Activated naive CD8-positive, alpha-beta T cell treated with anti-CD3 and anti-CD28 coated beads, Interleukin-2, amount 50 U/mL, for 24 hours (primary cell): ENCODE results near the gene MAGOH.
"Not testable (repeated sequence)": the region's sequence is repeated elsewhere in the genome, so short reads cannot be mapped to it uniquely, and the experiment has no call there.

Source experiments
- ATAC-seq: fragments of 150-1000 bp; cut with Tn5 transposase; one replicate; pipeline ENCODE4 v1.10.0; 2021
- DNase-seq: peaks from one replicate; pipeline ENCODE4 v3.0.0; 2021
- H3K27ac Mint-ChIP-seq: one replicate; pipeline ENCODE4 v1.8.0; 2021; ENCODE audit warnings: mild to moderate bottlenecking, mixed read lengths
- H3K27me3 Mint-ChIP-seq: one replicate; pipeline ENCODE4 v1.8.0; 2021; ENCODE audit warnings: mixed read lengths
- H3K36me3 Mint-ChIP-seq: one replicate; pipeline ENCODE4 v1.8.0; 2021; ENCODE audit warnings: low read depth, mixed read lengths
- H3K4me1 Mint-ChIP-seq: one replicate; pipeline ENCODE4 v1.8.0; 2021; ENCODE audit warnings: mixed read lengths
- H3K4me3 Mint-ChIP-seq: one replicate; pipeline ENCODE4 v1.8.0; 2021; ENCODE audit warnings: mild to moderate bottlenecking, moderate library complexity, mixed read lengths
- H3K9me3 Mint-ChIP-seq: one replicate; pipeline ENCODE4 v1.8.0; 2021; ENCODE audit warnings: mixed read lengths

Gene MAGOH

DNA sequence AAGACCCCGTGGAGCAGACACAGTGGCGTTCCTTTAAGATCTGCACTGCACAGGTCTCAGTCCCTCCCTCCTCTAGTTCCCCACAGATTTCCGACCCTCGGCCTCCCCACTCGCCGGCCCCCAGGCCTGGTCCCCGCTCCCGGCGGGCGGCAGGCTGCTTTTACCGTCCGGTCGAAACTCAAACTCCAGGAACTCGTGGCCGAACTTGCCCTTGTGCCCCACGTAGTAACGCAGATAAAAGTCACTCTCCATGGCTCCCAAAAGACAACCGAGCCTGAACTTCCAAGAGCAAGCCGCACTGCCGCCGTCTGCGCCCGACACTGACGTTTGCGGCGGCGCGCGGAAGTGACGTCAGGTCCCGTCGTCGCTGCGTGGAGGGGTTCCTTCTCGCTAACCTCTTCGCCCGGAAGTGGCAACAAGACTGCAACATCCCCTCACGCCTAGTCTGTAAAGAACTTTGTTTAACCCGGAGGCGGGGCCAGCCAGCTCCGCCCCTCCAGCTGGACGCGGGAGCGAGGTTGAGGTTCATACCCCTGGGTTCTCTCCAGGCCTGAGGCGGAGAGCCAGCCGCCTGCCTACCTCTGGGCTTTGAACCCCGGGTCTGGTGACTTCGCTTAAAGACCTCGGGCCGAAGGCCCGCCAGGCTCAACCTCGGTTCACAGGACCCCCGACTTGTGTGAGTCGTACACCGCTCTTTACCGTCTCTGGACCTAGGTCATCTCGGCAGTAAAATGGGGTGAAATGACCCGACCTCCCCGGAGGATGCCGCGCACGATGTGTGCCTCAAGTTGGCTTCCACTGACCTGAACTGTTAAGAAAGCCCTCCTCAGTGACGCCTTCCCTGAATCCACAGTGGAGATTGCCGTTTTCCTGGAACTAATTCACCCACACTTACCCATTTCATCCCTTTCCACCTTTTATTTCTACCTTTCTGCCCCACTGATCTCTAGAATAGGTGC lies at the start of gene MAGOH:
Gene MAGOH, minus strand, starts transcription at position 322 of the 959 bp plus-strand sequence. Its CDS starts 70 bp downstream, at position 252.
- Mint-ChIP-seq H3K4me3 (peak within 1 kb of the TSS; percentile 97), H3K36me3 (peaks cover 27% of the 10 kb centered on the region), H3K4me1 (peaks cover 28% of the 10 kb centered on the region), H3K9me3 (no peaks in the 10 kb centered on the region), H3K27me3 (peaks cover 2% of the 10 kb centered on the region), H3K27ac (peak within 1 kb of the TSS; percentile 94)
- ATAC-seq (peak; percentile 98), DNase-seq (peak; percentile 98)

DNA sequence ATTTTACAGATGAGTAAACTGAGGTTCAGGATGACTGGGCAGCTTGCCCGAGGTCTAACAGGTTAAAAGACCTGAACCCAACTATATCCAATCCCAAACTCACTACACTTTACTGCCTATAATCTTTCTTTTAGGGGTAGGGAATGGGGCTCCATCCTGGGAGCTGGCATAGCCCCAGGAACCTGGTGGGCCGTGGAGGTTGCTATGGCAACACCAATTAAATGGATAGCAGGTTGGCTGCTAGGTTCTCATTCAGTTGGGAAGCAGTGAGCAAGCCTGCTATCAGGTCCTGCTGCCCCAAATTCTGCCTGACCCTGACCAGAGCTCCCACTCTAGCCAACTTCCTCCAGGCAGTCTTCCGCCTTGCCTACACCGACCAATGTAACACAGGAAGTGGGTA lies 48.6 kb upstream of the MAGOH start:
- Mint-ChIP-seq H3K4me1 (peaks cover 5% of the 10 kb centered on the region), H3K36me3 (peaks cover 8% of the 10 kb centered on the region), H3K9me3 (no peaks in the 10 kb centered on the region), H3K4me3 (no peak overlapping the region), H3K27ac (no peak overlapping the region), H3K27me3 (no peaks in the 10 kb centered on the region)
- ATAC-seq (no peak), DNase-seq (no peak)

DNA sequence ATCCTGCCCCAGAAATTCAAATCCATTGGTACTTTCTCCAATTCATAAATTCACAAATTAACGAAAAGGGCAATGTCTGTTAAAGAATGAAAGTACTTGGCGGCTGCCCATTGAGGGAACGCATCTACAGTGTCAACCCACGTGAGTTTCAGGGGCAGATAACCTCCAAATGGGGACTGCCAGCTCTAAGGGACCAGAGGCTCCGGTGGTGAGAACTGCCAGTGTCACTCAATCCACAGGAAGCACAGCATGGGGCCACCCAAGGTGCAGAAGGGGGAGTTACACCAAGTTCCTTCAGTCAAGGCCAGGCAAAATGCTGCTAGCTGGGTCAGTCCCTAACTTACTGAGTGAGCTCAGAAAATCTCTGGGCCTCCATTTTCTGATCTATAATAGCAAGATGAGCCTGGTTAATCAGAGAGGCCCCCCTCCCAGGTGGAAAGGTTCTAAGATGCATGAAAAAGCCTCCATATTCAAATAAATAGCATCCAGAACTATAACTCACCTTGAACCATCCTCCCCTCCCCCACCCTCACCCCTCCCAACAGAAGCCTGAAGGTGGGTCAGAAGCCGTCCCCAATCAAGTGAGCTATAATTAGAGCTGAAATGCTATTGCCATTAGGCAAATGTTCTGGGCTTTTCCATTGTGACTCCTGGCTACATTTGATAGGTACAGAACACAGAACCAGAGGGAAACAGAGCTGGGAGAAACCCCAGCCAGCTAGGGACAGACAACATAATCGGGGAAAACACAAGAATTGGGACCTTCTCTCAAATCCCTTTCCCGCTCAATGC lies 47.8 kb upstream of the MAGOH start:
- Mint-ChIP-seq H3K4me1 (peaks cover 5% of the 10 kb centered on the region), H3K27ac (no peak overlapping the region), H3K9me3 (no peaks in the 10 kb centered on the region)

DNA sequence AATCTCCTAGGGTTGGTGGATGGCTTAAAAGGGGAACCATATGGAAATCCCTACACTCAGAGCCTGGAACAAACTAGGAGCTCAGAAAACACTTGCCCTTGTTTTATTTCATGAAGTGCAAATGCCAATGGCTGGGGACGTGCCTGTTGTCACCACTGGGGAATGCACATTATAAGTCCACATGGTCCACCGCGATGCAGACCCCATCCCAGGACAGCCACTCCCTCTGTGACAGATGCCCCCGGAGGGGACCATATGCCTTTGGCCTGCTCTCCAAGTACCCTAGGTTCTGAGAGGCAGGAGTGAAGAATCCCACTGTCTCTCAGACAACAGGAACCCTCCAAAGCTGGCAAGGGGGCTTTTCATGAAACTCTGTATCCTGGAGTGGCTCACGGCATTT lies 47.2 kb upstream of the MAGOH start:
- Mint-ChIP-seq H3K9me3 (no peaks in the 10 kb centered on the region), H3K4me3 (no peak overlapping the region), H3K27ac (no peak overlapping the region), H3K36me3 (peaks cover 11% of the 10 kb centered on the region), H3K4me1 (peaks cover 5% of the 10 kb centered on the region), H3K27me3 (no peaks in the 10 kb centered on the region)
- ATAC-seq (no peak), DNase-seq (no peak)

More for the DNA sequence above, 47.8 kb upstream of the MAGOH start:
- H3K4me3 Mint-ChIP-seq: no peak overlapping the region
- H3K36me3 Mint-ChIP-seq: peaks cover 8% of the 10 kb centered on the region
- ATAC-seq: peak; percentile 47
- DNase-seq: no peak
- H3K27me3 Mint-ChIP-seq: no peaks in the 10 kb centered on the region

DNA sequence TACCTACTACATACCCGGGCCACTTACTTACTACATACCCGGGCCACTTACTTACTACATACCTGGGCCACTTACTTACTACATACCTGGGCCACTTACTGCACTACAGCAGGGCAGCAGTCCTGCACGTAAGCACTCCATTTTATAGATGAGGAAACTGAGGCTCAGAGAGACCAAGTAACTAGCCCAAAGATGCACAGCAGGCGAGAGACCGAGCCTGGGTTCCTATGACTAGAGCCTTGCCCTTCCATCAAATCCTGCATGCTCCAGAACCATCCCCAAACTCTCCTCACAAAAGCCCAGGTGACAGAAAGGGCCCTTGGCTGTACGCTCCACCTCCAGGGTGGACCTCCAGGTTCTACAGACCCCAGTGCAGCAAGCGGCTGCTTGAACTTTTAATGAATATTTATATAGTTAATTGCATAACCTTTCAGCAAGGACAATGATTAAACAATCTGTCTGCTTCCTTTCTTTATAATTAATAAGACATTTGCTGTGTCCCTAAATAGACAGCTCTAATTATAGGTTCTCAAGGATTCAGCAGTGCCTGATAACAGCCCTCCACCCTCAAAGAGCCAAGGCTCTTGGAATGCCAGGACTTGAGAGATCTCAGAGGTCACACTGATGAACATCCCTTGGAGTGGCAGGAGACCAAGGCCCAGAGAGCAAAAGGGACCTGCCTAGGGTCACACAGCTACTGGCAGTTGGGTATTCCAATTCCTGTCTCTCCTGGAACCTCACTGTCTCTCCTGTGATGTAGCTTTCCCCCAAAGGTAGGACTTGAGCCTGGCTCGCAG lies 46.1 kb upstream of the MAGOH start:
- DNase-seq: no peak
- no peak overlapping the region for H3K27ac Mint-ChIP-seq
- no peak for ATAC-seq
- no peak overlapping the region for H3K4me3 Mint-ChIP-seq
- peaks cover 17% of the 10 kb centered on the region for H3K36me3 Mint-ChIP-seq
- no peaks in the 10 kb centered on the region for H3K9me3 Mint-ChIP-seq
- peaks cover 5% of the 10 kb centered on the region for H3K4me1 Mint-ChIP-seq
- H3K27me3 Mint-ChIP-seq: no peaks in the 10 kb centered on the region

DNA sequence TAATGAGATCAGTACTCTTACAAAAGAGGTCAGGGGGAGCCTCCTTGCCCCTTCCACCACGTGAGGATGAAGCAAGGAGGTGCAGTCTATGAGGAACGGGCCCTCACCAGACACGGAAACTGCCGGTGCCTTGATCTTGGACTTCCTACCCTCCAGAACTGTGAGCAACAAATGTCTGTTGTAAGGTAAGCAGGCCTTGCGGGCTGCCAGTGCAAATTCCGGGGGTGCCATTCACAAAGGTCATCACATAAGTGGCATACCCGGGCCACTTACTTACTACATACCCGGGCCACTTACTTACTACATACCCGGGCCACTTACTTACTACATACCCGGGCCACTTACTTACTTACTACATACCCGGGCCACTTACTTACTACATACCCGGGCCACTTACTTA lies 44.8 kb upstream of the MAGOH start:
- H3K27me3 Mint-ChIP-seq, H3K9me3 Mint-ChIP-seq, H3K27ac Mint-ChIP-seq, ATAC-seq, DNase-seq, H3K4me3 Mint-ChIP-seq, H3K4me1 Mint-ChIP-seq: not testable (repeated sequence)
- H3K36me3 Mint-ChIP-seq: peaks cover 16% of the 10 kb centered on the region

DNA sequence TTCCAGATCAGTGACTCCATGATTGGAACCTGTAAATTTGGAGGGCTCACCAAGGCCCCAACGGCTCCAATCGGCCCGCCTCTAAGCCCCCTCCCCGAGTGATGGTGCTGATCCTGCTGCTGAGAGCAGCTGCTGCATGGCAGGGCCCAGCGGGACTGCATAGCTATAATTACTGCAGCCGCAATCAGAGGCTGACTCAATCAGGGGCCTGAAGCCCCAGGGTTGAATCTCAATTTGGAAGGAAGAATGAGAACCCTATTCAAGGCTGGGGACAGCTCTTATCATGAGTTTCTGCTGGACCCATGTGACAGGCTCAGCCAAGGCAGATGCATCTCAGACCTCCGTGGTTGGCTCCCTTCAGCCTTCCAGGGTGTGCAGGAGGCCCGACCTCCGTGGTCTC lies 42.8 kb upstream of the MAGOH start:
- Mint-ChIP-seq H3K27me3 (no peaks in the 10 kb centered on the region), H3K9me3 (no peaks in the 10 kb centered on the region), H3K4me3 (no peak overlapping the region), H3K4me1 (no peaks in the 10 kb centered on the region), H3K36me3 (peaks cover 19% of the 10 kb centered on the region), H3K27ac (peak overlapping the region; percentile 14)
- ATAC-seq (no peak), DNase-seq (no peak)

DNA sequence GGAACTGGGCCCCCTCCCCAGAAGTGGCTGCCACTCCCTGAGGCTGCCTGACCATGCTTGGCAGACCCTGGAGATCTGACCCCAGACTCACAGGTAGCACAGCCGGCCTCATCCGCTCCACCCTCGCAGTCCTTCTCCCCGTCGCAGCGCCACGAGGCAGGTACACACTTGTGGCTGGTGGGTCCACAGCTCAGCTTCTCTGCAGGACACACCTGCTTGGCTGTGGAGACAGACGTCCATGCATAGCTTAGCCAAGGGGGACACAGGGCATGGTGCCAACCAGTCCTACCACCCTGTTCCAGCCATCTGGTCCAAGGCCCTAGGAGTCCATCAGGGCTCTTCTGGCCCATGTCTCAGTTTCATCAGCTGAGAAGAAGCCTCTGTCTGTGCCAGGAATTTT lies 42.2 kb upstream of the MAGOH start:
- no peak for ATAC-seq
- Mint-ChIP-seq H3K36me3 (peaks cover 20% of the 10 kb centered on the region), H3K27me3 (no peaks in the 10 kb centered on the region), H3K4me1 (no peaks in the 10 kb centered on the region), H3K9me3 (no peaks in the 10 kb centered on the region), H3K27ac (peak overlapping the region; percentile 14), H3K4me3 (no peak overlapping the region)
- no peak for DNase-seq

DNA sequence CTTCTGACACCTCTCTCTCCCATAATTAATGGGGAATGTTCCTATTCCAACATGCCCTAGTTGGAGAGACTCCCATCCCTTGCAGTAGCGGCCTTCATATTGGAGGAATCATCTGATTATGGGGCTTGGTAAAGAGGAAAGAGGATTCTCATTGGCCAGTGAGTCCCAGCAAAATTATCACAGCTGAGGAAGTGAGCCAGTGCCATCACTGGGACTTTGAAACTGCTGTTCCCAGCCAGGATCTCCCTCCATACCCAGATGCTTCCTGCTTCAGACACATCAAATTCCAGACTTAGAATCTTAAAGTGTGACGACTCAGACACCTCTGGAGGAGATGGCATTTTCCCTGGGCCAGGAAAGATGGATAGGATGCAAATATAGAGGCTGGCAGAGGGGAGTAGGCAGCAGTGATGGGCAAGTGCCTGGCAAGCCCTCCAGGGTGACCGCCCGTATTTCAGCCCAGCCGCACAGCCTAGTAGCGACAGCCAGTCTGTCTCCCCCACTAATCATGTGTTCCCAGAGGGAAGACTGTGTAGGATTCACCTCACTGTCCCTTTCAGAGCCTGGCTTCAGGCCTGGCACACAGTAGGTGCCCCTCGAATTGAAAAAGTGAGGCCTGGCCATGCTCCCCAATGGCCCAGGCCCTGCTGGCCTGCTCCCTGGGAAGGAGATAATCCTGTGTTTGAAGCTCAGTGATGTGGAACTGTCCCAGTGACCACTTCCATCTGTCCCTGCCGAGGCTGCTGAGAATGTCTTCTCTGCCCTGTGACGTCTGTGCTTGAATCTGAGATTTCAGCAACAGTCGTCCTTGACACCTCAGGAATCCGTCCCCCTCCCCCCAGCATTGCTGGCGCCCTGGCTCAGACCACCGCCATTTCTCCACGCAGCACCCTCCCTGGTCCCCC lies 41.2 kb upstream of the MAGOH start:
- H3K4me3 Mint-ChIP-seq: no peak overlapping the region
- DNase-seq (no peak), ATAC-seq (no peak)
- H3K27ac Mint-ChIP-seq: no peak overlapping the region
- no peaks in the 10 kb centered on the region for H3K4me1 Mint-ChIP-seq
- no peaks in the 10 kb centered on the region for H3K9me3 Mint-ChIP-seq
- H3K36me3 Mint-ChIP-seq: peaks cover 22% of the 10 kb centered on the region
- H3K27me3 Mint-ChIP-seq: no peaks in the 10 kb centered on the region

DNA sequence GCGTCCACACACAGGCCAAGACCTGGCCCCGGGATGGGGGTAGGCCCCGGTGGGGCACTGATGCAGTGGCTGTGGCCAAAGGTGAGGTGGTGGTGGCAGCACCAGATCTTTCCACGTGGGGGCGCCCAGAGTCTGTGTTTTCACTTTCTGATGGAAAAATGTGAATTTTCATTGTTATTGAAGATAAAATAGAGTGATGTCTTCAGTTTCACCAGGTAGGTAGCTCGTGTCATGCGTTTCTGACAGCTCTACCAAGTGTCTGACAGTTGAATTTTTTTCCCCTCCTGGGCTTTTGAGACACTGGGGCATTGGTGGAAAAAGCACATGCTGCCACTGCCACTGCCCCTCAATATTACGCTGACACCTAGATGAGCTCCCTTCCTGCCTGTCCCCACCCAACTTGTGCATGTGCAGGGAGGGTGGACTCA lies 40.0 kb upstream of the MAGOH start:
- Mint-ChIP-seq H3K4me1 (no peaks in the 10 kb centered on the region), H3K27me3 (no peaks in the 10 kb centered on the region), H3K36me3 (peaks cover 29% of the 10 kb centered on the region), H3K4me3 (no peak overlapping the region), H3K9me3 (no peaks in the 10 kb centered on the region), H3K27ac (no peak overlapping the region)
- ATAC-seq: peak; percentile 58
- DNase-seq: peak; percentile 69

DNA sequence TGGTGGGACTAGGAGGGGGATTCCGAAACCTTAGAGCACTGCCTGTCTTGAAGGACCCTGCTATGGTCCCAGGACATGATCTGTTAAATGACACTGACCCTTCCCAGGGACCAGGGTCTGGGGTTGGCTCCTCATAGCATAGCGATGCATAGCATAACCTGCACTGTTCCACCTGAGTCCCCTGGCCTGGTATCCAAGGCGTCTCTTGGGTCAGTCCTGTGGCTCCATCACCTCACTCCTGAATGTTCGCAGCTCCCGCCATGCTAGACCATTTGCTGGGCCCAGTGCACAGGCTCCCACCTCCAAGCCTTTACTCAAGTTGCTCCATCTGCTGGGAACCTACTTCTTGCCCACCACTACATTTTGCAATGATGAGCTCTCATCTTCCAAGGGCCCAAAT lies 39.0 kb upstream of the MAGOH start:
- H3K4me1 Mint-ChIP-seq: no peaks in the 10 kb centered on the region
- H3K4me3 Mint-ChIP-seq: no peak overlapping the region
- H3K36me3 Mint-ChIP-seq: peaks cover 37% of the 10 kb centered on the region
- no peaks in the 10 kb centered on the region for H3K9me3 Mint-ChIP-seq
- H3K27ac Mint-ChIP-seq: no peak overlapping the region
- no peak for ATAC-seq
- DNase-seq: no peak
- H3K27me3 Mint-ChIP-seq: no peaks in the 10 kb centered on the region

DNA sequence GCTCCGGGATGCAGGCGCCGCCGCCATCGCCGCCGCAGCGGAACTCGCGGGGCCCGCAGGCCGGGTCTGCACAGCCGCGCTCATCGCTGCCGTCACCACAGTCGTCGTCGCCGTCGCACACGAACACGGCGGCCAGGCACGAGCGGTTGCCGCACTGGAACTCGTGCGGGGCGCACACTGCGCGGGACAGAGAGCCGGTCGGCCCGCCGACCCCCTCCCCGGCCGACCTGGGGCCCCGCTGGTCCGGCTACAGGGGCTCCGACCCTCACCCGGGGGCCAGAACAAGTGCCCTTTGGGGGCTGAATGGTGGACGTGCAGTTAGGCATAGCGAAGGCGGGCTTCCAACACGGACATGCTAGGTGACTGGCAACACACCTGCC lies 38.6 kb upstream of the MAGOH start:
- H3K4me1 Mint-ChIP-seq: no peaks in the 10 kb centered on the region
- H3K27me3 Mint-ChIP-seq: no peaks in the 10 kb centered on the region
- H3K36me3 Mint-ChIP-seq: peaks cover 37% of the 10 kb centered on the region
- DNase-seq (no peak), ATAC-seq (no peak)
- H3K27ac Mint-ChIP-seq: no peak overlapping the region
- no peak overlapping the region for H3K4me3 Mint-ChIP-seq
- H3K9me3 Mint-ChIP-seq: no peaks in the 10 kb centered on the region

DNA sequence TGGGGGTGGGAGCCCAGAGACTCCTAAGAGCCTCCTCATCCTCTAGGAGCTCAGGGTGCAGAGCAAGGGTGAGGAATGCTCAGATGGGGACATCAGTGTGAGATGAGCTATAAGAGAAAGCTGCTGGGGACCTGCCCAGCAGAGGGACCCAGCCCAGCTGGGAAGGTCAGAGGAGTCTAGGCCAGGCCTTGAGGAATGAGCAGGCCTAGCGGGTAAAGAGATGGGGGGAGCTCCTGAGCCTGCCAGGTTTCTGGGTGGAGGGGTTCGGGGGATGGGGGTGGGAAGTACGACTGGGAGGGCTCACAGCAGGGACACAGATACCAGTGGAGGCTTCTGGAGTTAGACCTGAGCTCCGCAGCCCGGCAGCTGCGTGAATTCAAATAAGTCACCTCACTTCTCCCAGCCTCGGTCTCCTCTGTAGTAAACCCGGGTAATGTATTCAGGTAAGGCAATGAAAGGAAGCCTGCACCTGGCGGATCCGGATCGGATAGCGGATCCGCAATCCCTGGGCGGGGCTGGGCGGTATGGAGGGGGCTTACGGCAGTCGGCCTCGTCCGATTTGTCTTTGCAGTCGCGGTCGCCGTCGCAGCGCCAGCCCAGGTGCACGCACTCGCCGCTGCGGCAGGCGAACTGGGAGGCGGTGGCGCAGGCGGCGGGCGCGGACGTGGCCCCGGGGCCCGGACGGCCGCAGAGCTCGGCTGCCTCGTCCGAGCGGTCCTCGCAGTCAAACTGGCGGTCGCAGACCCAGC lies 38.0 kb upstream of the MAGOH start:
- no peaks in the 10 kb centered on the region for H3K27me3 Mint-ChIP-seq
- H3K4me1 Mint-ChIP-seq: no peaks in the 10 kb centered on the region
- no peaks in the 10 kb centered on the region for H3K9me3 Mint-ChIP-seq
- no peak for DNase-seq
- H3K4me3 Mint-ChIP-seq: no peak overlapping the region
- H3K36me3 Mint-ChIP-seq: peaks cover 36% of the 10 kb centered on the region
- ATAC-seq: no peak
- H3K27ac Mint-ChIP-seq: no peak overlapping the region
